ENCODE measurements around the gene PDCD1LG2.

DNA sequence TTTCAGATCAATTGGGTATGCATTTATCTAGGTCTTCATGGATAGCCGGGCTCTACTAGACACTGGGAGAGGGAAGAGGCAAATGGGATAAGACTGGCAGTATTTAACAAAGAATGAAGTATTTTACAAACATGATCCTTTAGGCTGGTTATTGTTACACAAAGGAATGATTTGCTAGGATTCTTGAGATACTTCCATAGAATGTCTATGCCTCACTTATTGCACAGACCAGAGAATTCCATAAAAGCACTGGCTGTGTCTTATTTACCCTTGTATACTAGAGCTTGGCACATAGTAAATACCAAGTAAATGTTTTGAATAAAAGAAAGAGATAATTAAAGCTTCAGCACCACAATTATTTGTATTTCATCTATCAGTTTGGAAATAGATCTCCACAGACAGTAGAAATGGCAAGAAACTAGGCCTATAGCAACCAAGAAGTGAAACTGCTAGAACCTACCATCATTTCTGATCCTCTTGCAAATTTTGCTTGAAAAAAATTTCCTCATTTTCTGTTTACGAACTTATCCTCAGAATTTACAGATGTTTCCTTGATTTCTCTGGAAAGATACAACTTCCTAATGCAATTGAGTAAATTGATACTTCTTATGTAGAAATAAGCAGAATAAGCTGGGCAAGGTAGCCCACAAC, 3.8 kb downstream of the PDCD1LG2 start:
- TF ChIP-seq EP300 (IDR thresholded peaks at IDR 0.05; ENCODE audit: borderline replicate concordance in 1 of 2, low read depth in 2 of 2, low read length in 2 of 2): no peak
- no peak for TF ChIP-seq JUN (IDR thresholded peaks at IDR 0.05; ENCODE audit: low read depth, low read length)
- TF ChIP-seq TAF1 (IDR thresholded peaks at IDR 0.05; ENCODE audit: low read depth, low read length): no peak
- TF ChIP-seq, protein P1, sequence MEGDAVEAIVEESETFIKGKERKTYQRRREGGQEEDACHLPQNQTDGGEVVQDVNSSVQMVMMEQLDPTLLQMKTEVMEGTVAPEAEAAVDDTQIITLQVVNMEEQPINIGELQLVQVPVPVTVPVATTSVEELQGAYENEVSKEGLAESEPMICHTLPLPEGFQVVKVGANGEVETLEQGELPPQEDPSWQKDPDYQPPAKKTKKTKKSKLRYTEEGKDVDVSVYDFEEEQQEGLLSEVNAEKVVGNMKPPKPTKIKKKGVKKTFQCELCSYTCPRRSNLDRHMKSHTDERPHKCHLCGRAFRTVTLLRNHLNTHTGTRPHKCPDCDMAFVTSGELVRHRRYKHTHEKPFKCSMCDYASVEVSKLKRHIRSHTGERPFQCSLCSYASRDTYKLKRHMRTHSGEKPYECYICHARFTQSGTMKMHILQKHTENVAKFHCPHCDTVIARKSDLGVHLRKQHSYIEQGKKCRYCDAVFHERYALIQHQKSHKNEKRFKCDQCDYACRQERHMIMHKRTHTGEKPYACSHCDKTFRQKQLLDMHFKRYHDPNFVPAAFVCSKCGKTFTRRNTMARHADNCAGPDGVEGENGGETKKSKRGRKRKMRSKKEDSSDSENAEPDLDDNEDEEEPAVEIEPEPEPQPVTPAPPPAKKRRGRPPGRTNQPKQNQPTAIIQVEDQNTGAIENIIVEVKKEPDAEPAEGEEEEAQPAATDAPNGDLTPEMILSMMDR (IDR thresholded peaks at IDR 0.05; ENCODE audit: control extremely low read depth in 1 of 3, insufficient read depth in 1 of 3, low read depth in 1 of 3, low read length in 3 of 3): no peak
- TF ChIP-seq CHD1 (IDR thresholded peaks at IDR 0.05; ENCODE audit: low read depth, low read length): no peak
- TF ChIP-seq, protein P2, sequence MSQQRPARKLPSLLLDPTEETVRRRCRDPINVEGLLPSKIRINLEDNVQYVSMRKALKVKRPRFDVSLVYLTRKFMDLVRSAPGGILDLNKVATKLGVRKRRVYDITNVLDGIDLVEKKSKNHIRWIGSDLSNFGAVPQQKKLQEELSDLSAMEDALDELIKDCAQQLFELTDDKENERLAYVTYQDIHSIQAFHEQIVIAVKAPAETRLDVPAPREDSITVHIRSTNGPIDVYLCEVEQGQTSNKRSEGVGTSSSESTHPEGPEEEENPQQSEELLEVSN (IDR thresholded peaks at IDR 0.05): no peak
- TF ChIP-seq POLR2AphosphoS5 (IDR thresholded peaks at IDR 0.05; ENCODE audit: low read depth, low read length): no peak
